HepG2 (cell line): ENCODE measurements around the gene PAQR7.

ENCODE experiments used
- CBX2 ChIP-seq, 2 experiments: fragments of 200-600 bp in 1 of 2; sonication (generic); formaldehyde crosslinking in 1 of 2; IDR thresholded peaks; 2 replicates each; pipeline versions ENCODE4 v1.7.0 to v1.8.1; 2018 to 2022; ENCODE audit warnings: low read depth in 2 of 2, low read length in 1 of 2, mild to moderate bottlenecking in 1 of 2, missing genetic modification reagents in 1 of 2
- CTCF ChIP-seq: sonication (generic); formaldehyde crosslinking; IDR thresholded peaks from 2 replicates; pipeline ENCODE4 v1.5.0; 2020; ENCODE audit warnings: mild to moderate bottlenecking, missing genetic modification reagents, moderate library complexity
- FOSL1 ChIP-seq: sonication (generic); formaldehyde crosslinking; IDR thresholded peaks from 2 replicates; pipeline ENCODE4 v1.9.0; 2021; ENCODE audit warnings: missing genetic modification reagents, borderline replicate concordance
- GATAD2A ChIP-seq: IDR thresholded peaks from 2 replicates; pipeline ENCODE4 v1.6.1; 2016
- MAX ChIP-seq: IDR thresholded peaks from 2 replicates; pipeline ENCODE4 v1.6.1; 2012; ENCODE audit warnings: inconsistent platforms
- MXD4 ChIP-seq: IDR thresholded peaks from 2 replicates; pipeline ENCODE4 v1.6.1; 2016; ENCODE audit warnings: mild to moderate bottlenecking, missing biosample characterization, missing genetic modification reagents
- PAWR ChIP-seq: sonication (generic); formaldehyde crosslinking; IDR thresholded peaks from 2 replicates; pipeline ENCODE4 v1.4.0; 2020; ENCODE audit warnings: missing genetic modification reagents, mild to moderate bottlenecking, borderline replicate concordance
- RAD51 ChIP-seq: fragments of 450-650 bp; IDR thresholded peaks from 2 replicates; pipeline ENCODE4 v1.6.1; 2016; ENCODE audit warnings: borderline replicate concordance
- ZBTB14 ChIP-seq: sonication (generic); formaldehyde crosslinking; IDR thresholded peaks from 2 replicates; pipeline ENCODE4 v1.4.0; 2020; ENCODE audit warnings: missing genetic modification reagents
- ZBTB34 ChIP-seq: sonication (generic); formaldehyde crosslinking; IDR thresholded peaks from 2 replicates; pipeline ENCODE4 v1.8.0; 2022; ENCODE audit warnings: mild to moderate bottlenecking, missing genetic modification reagents
- ZNF296 ChIP-seq: sonication (generic); formaldehyde crosslinking; conservative IDR thresholded peaks from 2 replicates; pipeline ENCODE4 v1.5.0; 2020; ENCODE audit warnings: mild to moderate bottlenecking, missing genetic modification reagents
- ZNF460 ChIP-seq: sonication (generic); formaldehyde crosslinking; IDR thresholded peaks from 2 replicates; pipeline ENCODE4 v1.5.1; 2020; ENCODE audit warnings: missing genetic modification reagents, mild to moderate bottlenecking, borderline replicate concordance
- ZNF501 ChIP-seq: sonication (generic); formaldehyde crosslinking; IDR thresholded peaks from 2 replicates; pipeline ENCODE4 v1.5.1; 2020; ENCODE audit warnings: mild to moderate bottlenecking, moderate library complexity, missing genetic modification reagents

DNA sequence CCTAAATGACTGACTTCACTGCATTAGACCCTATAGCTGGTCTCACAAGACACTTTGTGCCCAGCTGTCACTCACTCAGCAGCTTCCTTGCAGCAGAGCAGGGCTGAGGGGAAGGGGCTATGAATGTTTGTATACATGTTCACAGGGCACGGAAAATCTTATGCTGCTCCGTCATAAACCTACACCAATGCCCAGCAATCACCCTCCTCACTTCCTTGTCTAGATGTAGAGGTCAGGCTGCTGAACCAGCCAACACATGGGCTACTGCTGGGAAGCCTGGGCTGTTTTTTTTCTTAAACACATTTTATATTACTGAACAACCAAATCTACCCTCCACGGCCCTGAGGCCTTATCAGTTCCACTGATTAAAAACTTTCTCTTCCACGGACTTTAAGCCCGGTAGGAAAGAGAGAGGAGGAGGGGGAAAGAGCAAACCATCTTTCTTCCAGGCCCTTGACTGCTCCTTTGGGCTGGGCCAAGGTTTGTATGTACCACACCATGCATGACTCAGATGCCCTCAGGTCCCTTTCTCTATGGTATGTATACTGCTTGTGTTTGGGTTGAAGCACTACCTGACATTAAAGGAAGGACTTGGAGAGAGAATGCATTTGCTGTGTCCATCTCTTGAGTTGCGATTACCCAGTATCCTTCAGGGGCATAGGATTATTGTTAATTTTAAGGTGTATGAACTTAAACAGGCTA lies 43.0 kb downstream of the PAQR7 start:
- TF ChIP-seq RAD51 (no peak), PAWR (CRISPR knock-in tag) (no peak), GATAD2A (CRISPR knock-in tag) (no peak), MXD4 (CRISPR knock-in tag) (no peak), CTCF (no peak), ZNF501 (no peak), MAX (no peak), CBX2 (IDR thresholded peaks at IDR 0.05; ENCODE audit: low read depth, low read length) (no peak), CBX2 (CRISPR knock-in tag; IDR thresholded peaks at IDR 0.05; ENCODE audit: low read depth) (no peak), ZNF460 (CRISPR knock-in tag) (no peak), ZBTB14 (CRISPR knock-in tag) (no peak), FOSL1 (CRISPR knock-in tag) (no peak), ZNF296 (CRISPR knock-in tag) (no peak), ZBTB34 (no peak)
